DOHH2 (cell line): ENCODE measurements around the gene PRICKLE4.

Experiments
- H3F3A ChIP-seq: fragments of 200-600 bp; sonication (generic), shearing (Covaris generic); 2 replicates; pipeline ENCODE4 v1.6.0; 2016; ENCODE audit warnings: antibody characterized with exemption, mild to moderate bottlenecking; ENCODE audit not compliant: control insufficient read depth, insufficient read depth
- H3K27ac ChIP-seq: fragments of 200-600 bp; sonication (generic); 2 replicates; pipeline ENCODE4 v1.5.1; 2014; ENCODE audit warnings: low read depth, mild to moderate bottlenecking, low read length, moderate library complexity
- H3K27me3 ChIP-seq: fragments of 200-600 bp; sonication (generic); 2 replicates; pipeline ENCODE4 v1.6.1; 2014; ENCODE audit warnings: mild to moderate bottlenecking, low read length, mixed read lengths; ENCODE audit not compliant: control insufficient read depth
- H3K36me3 ChIP-seq: fragments of 200-600 bp; sonication (generic); 2 replicates; pipeline ENCODE4 v1.6.1; 2014; ENCODE audit warnings: mild to moderate bottlenecking, low read length, moderate library complexity, mixed read lengths; ENCODE audit not compliant: control insufficient read depth
- H3K4me1 ChIP-seq: fragments of 200-600 bp; sonication (generic); 2 replicates; pipeline ENCODE4 v1.6.1; 2014; ENCODE audit warnings: mild to moderate bottlenecking, low read length, mixed read lengths; ENCODE audit not compliant: control insufficient read depth
- H3K4me2 ChIP-seq: fragments of 200-600 bp; sonication (generic); 2 replicates; pipeline ENCODE4 v1.6.0; 2014; ENCODE audit warnings: mild to moderate bottlenecking, low read length, moderate library complexity
- H3K4me3 ChIP-seq: fragments of 200-600 bp; sonication (generic); 2 replicates; pipeline ENCODE4 v1.5.1; 2014; ENCODE audit warnings: mild to moderate bottlenecking, low read length, mixed read lengths
- H3K79me2 ChIP-seq: fragments of 200-600 bp; sonication (generic); 2 replicates; pipeline ENCODE4 v1.6.1; 2014; ENCODE audit warnings: mild to moderate bottlenecking, low read length, mixed read lengths; ENCODE audit not compliant: control insufficient read depth
- H3K9me2 ChIP-seq: fragments of 200-600 bp; sonication (generic); replicated peaks from 2 replicates; pipeline ENCODE4 v1.6.1; 2014; ENCODE audit warnings: mild to moderate bottlenecking, low read length, mixed read lengths; ENCODE audit not compliant: control insufficient read depth
- H3K9me3 ChIP-seq: fragments of 200-600 bp; sonication (generic); 2 replicates; pipeline ENCODE4 v1.6.1; 2014; ENCODE audit warnings: antibody characterized with exemption, low read length, mixed read lengths; ENCODE audit not compliant: control insufficient read depth, insufficient read depth
- H4K20me1 ChIP-seq: fragments of 200-600 bp; sonication (generic); 2 replicates; pipeline ENCODE4 v1.6.0; 2014; ENCODE audit warnings: low read depth, mild to moderate bottlenecking, antibody characterized with exemption, low read length, moderate library complexity; ENCODE audit not compliant: control insufficient read depth, insufficient read depth
- EZH2phosphoT487 ChIP-seq: fragments of 200-600 bp; sonication (generic); IDR thresholded peaks from 2 replicates; pipeline ENCODE4 v1.6.1; 2017; ENCODE audit warnings: borderline replicate concordance, mild to moderate bottlenecking, antibody characterized with exemption, low read length, moderate library complexity, mixed read lengths
- TF ChIP-seq, protein P1 (sequence below): fragments of 200-600 bp; sonication (generic); IDR thresholded peaks from one replicate; pipeline ENCODE4 v1.5.1; 2014; ENCODE audit warnings: antibody characterized with exemption, mild to moderate bottlenecking, low read depth, low read length; ENCODE audit not compliant: poor library complexity, severe bottlenecking

The PRICKLE4 gene

DNA sequence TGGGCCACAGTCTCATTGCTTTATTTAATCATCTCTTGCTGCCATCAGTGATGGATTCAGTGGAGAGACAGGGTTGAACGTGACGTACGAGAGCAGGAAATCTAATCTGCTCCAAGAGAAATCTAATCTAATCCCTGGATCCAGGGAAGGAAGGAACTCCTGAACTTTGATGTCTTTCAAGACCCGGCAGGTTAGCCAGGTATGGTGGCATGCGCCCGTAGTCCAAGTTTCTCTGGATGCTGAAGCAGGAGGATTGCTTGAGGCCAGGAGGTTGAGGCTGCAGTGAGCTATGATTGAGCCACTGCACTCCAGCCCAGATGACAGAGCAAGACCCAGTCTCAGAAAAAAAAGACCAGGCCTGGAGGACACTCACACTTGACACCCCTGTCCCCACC is 21.9 kb upstream of the PRICKLE4 start:
- Histone ChIP-seq H3K4me2 (no peak overlapping the region), H3K4me1 (peaks cover 3% of the 10 kb centered on the region; the same call in 1 of the 2 replicates), H3K27me3 (peaks cover 16% of the 10 kb centered on the region), H4K20me1 (no peaks in the 10 kb centered on the region), H3K79me2 (no peaks in the 10 kb centered on the region), H3K36me3 (no peaks in the 10 kb centered on the region), H3K9me3 (no peaks in the 10 kb centered on the region), H3K4me3 (no peak overlapping the region), H3K27ac (no peak overlapping the region), H3K9me2 (no peaks in the 10 kb centered on the region), H3F3A (no peaks in the 10 kb centered on the region)
- TF ChIP-seq, protein P1, sequence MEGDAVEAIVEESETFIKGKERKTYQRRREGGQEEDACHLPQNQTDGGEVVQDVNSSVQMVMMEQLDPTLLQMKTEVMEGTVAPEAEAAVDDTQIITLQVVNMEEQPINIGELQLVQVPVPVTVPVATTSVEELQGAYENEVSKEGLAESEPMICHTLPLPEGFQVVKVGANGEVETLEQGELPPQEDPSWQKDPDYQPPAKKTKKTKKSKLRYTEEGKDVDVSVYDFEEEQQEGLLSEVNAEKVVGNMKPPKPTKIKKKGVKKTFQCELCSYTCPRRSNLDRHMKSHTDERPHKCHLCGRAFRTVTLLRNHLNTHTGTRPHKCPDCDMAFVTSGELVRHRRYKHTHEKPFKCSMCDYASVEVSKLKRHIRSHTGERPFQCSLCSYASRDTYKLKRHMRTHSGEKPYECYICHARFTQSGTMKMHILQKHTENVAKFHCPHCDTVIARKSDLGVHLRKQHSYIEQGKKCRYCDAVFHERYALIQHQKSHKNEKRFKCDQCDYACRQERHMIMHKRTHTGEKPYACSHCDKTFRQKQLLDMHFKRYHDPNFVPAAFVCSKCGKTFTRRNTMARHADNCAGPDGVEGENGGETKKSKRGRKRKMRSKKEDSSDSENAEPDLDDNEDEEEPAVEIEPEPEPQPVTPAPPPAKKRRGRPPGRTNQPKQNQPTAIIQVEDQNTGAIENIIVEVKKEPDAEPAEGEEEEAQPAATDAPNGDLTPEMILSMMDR = no peak
- no peak for TF ChIP-seq EZH2phosphoT487

GRCh38 chr6:41759106-41759904 is 21.3 kb upstream of the PRICKLE4 start:
- H3K36me3 ChIP-seq = no peaks in the 10 kb centered on the region
- H3F3A ChIP-seq = no peaks in the 10 kb centered on the region
- H3K9me3 ChIP-seq = no peaks in the 10 kb centered on the region
- no peak overlapping the region for H3K4me3 ChIP-seq
- H3K27ac ChIP-seq = no peak overlapping the region
- H3K9me2 ChIP-seq = no peaks in the 10 kb centered on the region
- H4K20me1 ChIP-seq = no peaks in the 10 kb centered on the region
- peaks cover 12% of the 10 kb centered on the region for H3K27me3 ChIP-seq
- H3K4me2 ChIP-seq = no peak overlapping the region
- TF ChIP-seq, protein P1 = no peak
- no peak for TF ChIP-seq EZH2phosphoT487
- peaks cover 5% of the 10 kb centered on the region; the same call in 1 of the 2 replicates for H3K4me1 ChIP-seq
- H3K79me2 ChIP-seq = no peaks in the 10 kb centered on the region

GRCh38 chr6:41759905-41760579 is 20.5 kb upstream of the PRICKLE4 start:
- Histone ChIP-seq H3K4me3 (no peak overlapping the region), H4K20me1 (no peaks in the 10 kb centered on the region), H3K27me3 (peaks cover 10% of the 10 kb centered on the region), H3K27ac (no peak overlapping the region), H3K4me1 (peaks cover 5% of the 10 kb centered on the region; the same call in 1 of the 2 replicates), H3K79me2 (no peaks in the 10 kb centered on the region), H3K9me3 (no peaks in the 10 kb centered on the region), H3K4me2 (no peak overlapping the region), H3K9me2 (no peaks in the 10 kb centered on the region), H3F3A (no peaks in the 10 kb centered on the region), H3K36me3 (no peaks in the 10 kb centered on the region)
- TF ChIP-seq EZH2phosphoT487 = no peak
- TF ChIP-seq, protein P1 = no peak
